Ishikawa (cell line): ENCODE results near the gene LTA.

Experiments used
- CEBPB ChIP-seq: IDR thresholded peaks from 2 replicates; pipeline ENCODE4 v1.6.1; 2012
- CREB1 ChIP-seq: IDR thresholded peaks from 2 replicates; pipeline ENCODE4 v1.6.1; 2012; ENCODE audit warnings: low read depth
- EGR1 ChIP-seq: IDR thresholded peaks from 2 replicates; pipeline ENCODE4 v1.6.1; 2012
- EP300 ChIP-seq: IDR thresholded peaks from 2 replicates; pipeline ENCODE4 v1.6.1; 2012; ENCODE audit warnings: borderline replicate concordance
- FOXM1 ChIP-seq: IDR thresholded peaks from 2 replicates; pipeline ENCODE4 v1.6.1; 2012; ENCODE audit warnings: low read depth, borderline replicate concordance
- MAX ChIP-seq: IDR thresholded peaks from 2 replicates; pipeline ENCODE4 v1.6.1; 2012
- NFIC ChIP-seq: IDR thresholded peaks from 2 replicates; pipeline ENCODE4 v1.6.1; 2012
- RAD21 ChIP-seq: IDR thresholded peaks from 2 replicates; pipeline ENCODE4 v1.6.1; 2012; ENCODE audit warnings: low read depth
- REST ChIP-seq: IDR thresholded peaks from 2 replicates; pipeline ENCODE4 v1.6.1; 2012; ENCODE audit warnings: low read depth, mild to moderate bottlenecking
- TAF1 ChIP-seq: IDR thresholded peaks from 2 replicates; pipeline ENCODE4 v1.6.1; 2012; ENCODE audit warnings: low read depth, mild to moderate bottlenecking
- TCF12 ChIP-seq: IDR thresholded peaks from 2 replicates; pipeline ENCODE4 v1.6.1; 2012; ENCODE audit warnings: low read depth
- TEAD4 ChIP-seq: IDR thresholded peaks from 2 replicates; pipeline ENCODE4 v1.6.1; 2012
- USF1 ChIP-seq: IDR thresholded peaks from 2 replicates; pipeline ENCODE4 v1.6.1; 2012
- YY1 ChIP-seq: IDR thresholded peaks from 2 replicates; pipeline ENCODE4 v1.6.1; 2012; ENCODE audit warnings: low read depth
- ZBTB7A ChIP-seq: IDR thresholded peaks from 2 replicates; pipeline ENCODE4 v1.6.1; 2012; ENCODE audit warnings: low read depth

LTA gene

GRCh38 chr6:31576897-31577578, 4.9 kb downstream of the LTA start:
- no peak for TF ChIP-seq MAX
- no peak for TF ChIP-seq NFIC
- TF ChIP-seq ZBTB7A: no peak
- TF ChIP-seq FOXM1: no peak
- TF ChIP-seq USF1: no peak
- no peak for TF ChIP-seq YY1
- TF ChIP-seq EP300: no peak
- TF ChIP-seq CEBPB: no peak
- TF ChIP-seq CREB1: no peak
- no peak for TF ChIP-seq REST

GRCh38 chr6:31577579-31577966, 5.5 kb downstream of the LTA start:
- no peak for TF ChIP-seq EP300
- no peak for TF ChIP-seq ZBTB7A
- no peak for TF ChIP-seq CREB1
- no peak for TF ChIP-seq NFIC
- no peak for TF ChIP-seq USF1
- no peak for TF ChIP-seq CEBPB
- TF ChIP-seq MAX: no peak
- no peak for TF ChIP-seq FOXM1
- TF ChIP-seq TCF12: no peak
- TF ChIP-seq TAF1: no peak
- no peak for TF ChIP-seq YY1
- no peak for TF ChIP-seq REST
- no peak for TF ChIP-seq EGR1
- TF ChIP-seq TEAD4: no peak
- no peak for TF ChIP-seq RAD21

GRCh38 chr6:31578184-31579118, 6.4 kb downstream of the LTA start:
- TF ChIP-seq YY1 (no peak), MAX (no peak), ZBTB7A (no peak), TCF12 (no peak), CREB1 (no peak), TAF1 (no peak), EGR1 (no peak), NFIC (no peak), RAD21 (no peak), CEBPB (no peak), FOXM1 (no peak), USF1 (no peak)

- TF ChIP-seq TAF1 (no peak), TEAD4 (no peak), EGR1 (no peak), REST (no peak), TCF12 (no peak), MAX (no peak), CEBPB (no peak), NFIC (no peak), CREB1 (no peak), EP300 (no peak), YY1 (no peak)
Measured at GRCh38 chr6:31579119-31579505, 7.0 kb downstream of the LTA start.
